GM21786 (cell line): ENCODE results near the gene SELPLG.
"Not testable (repeated sequence)": the region's sequence is repeated elsewhere in the genome, so short reads cannot be mapped to it uniquely, and the experiment has no call there.

Source experiments
- ATAC-seq: cut with Tn5 transposase; IDR thresholded peaks from one replicate; pipeline ENCODE4 v1.9.1; 2021; ENCODE audit not compliant: unreplicated experiment

SELPLG gene

DNA sequence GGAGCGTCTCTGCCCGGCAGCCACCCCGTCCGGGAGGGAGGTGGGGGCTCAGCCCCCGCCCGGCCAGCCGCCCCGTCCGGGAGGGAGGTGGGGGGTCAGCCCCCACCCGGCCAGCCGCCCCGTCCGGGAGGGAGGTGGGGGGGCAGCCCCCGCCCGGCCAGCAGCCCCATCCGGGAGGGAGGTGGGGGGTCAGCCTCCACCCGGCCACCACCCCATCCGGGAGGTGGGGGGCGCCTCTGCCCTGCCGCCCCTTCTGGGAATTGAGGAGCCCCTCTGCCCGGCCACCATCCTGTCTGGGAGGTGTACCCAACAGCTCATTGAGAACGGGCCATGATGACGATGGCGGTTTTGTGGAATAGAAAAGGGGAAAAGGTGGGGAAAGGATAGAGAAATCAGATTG lies 22.6 kb upstream of the SELPLG start:
- ATAC-seq = not testable (repeated sequence)

DNA sequence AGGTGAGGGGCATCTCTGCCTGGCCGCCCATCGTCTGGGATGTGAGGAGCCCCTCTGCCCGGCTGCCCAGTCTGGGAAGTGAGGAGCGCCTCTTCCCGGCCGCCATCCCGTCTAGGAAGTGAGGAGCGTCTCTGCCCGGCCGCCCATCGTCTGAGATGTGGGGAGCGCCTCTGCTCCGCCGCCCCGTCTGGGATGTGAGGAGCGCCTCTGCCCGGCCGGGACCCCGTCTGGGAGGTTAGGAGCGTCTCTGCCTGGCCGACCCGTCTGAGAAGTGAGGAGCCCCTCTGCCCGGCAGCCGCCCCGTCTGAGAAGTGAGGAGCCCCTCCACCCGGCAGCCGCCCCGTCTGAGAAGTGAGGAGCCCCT lies 22.1 kb upstream of the SELPLG start:
- ATAC-seq = not testable (repeated sequence)

- not testable (repeated sequence) for ATAC-seq
Measured at GRCh38 chr12:108654622-108655021, 20.9 kb upstream of the SELPLG start.

- ATAC-seq = no peak
Measured at GRCh38 chr12:108653922-108654321, 20.2 kb upstream of the SELPLG start.

DNA sequence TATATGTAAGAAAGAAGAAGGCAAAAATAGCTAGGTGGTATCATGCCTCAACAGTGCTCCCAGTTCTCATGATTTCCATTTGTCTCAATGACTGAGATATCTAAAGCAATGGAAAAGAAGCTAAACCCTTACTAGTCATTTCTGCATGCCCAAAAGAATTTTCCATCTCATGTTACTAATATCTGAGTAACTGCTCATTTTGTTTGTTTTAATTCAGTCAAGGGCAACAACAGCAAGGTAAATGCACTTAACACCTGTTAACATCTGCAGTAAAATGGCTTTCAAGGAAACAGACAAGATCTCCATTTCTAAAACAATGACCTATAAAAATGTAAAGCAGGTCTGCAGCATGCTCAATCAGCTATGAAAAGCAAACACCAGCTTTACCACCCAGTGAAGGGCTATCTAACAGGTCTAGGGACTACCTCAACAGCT lies 19.4 kb upstream of the SELPLG start:
- ATAC-seq = no peak

GRCh38 chr12:108650083-108650482 lies 16.4 kb upstream of the SELPLG start:
- no peak for ATAC-seq

DNA sequence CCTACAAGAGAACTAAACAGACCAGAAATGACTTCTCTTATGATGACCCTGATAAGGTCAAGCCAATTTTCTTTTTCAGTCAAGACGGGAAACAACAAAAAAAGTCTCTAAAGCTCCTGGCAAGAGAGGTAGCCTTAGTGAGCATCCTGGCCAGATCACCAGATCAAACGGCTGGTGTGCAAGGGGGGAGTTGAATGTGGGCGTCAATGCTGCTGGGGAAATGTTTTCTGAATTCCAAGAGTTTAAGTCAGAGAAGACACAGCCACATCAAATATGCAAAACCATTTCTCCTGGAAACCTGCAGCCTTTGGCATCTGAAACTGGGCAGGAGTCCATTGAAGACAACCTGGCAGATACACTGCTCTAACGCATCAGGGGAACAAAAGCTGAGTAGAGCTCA lies 16.0 kb upstream of the SELPLG start:
- ATAC-seq = no peak

DNA sequence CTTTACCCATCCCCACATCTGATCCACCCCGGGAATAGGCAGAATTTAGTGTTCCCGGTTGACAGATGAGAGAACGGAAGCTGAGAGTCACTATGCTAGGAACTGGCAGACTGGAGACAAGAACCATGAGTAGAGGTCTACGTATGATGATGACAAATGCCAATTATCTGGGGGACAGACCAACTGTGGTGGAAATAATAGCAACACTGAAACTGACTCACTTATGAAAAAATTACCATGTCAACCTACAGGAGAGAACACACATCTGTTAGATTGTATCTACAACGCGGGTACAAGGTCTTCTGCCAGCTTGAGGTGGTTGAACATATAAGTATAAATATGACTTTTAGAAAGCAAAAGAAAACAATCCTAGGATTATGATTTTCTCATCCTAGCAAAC lies 15.4 kb upstream of the SELPLG start:
- ATAC-seq = no peak

DNA sequence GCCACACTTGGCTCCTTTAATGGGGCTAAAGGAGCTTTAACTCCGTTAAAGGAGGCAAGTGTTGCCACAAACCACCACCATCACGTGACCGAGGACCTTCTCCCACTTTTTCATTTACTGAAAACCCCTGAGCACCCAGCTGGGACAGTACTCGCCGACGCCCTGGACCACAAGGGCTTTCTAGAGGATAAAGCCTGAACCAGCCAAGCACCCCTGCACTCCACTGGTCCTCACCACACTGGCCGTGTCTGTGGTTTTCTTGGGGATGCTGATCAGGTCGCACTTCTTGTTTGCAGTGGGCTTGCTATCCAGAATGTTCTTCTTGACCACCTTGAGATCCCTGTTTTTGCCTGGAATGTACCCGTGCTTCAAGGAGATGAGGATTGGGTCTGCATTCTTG lies 14.7 kb upstream of the SELPLG start:
- ATAC-seq = no peak

- ATAC-seq = no peak
Measured at GRCh38 chr12:108647585-108648287, 14.0 kb upstream of the SELPLG start.

GRCh38 chr12:108646600-108647579 lies 13.2 kb upstream of the SELPLG start:
- ATAC-seq = no peak

DNA sequence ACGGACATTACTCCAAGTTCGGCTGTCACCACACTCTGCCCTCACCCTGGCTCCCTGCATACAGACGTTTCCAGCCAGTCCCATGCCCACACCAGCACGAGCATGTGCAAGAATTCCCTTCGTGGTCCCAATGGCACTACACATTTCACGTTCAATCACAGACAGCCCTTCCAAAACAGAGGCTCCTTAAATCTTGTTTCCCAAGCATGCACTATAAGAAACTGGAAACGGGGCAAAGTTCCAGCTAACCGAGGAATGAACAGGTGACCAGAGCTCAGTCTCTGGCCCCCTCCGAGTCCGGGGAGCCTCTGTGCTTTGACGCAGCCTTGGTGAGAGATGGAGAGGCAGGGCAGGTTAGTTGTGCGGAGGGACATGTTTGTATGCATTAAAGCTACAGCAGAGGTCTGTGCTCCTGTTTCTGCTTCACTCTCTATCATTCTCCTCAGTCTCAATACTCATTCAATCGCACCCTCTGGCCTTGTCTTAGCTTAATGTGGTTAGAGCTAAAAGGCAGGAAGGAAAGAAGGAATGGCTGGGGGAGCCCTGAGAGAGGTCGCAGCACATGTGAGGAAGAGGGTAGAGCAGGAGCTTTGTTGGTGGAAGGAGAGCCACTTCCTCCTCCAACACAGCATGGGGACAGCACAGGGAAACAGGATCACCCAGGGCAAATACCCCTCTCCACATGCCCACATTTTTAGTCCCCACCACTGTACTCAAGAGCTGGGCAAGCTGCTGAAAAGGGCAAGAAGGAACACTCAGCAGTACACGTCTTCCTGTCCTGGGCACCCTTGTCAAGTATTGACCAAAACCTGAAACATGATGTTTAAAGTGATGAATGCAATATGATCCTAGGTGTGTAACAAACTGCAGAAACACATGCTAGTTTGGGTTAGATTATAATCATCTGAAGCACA lies 12.2 kb upstream of the SELPLG start:
- ATAC-seq = no peak

GRCh38 chr12:108644811-108645120 lies 11.1 kb upstream of the SELPLG start:
- no peak for ATAC-seq

GRCh38 chr12:108643941-108644810 lies 10.5 kb upstream of the SELPLG start:
- no peak for ATAC-seq

DNA sequence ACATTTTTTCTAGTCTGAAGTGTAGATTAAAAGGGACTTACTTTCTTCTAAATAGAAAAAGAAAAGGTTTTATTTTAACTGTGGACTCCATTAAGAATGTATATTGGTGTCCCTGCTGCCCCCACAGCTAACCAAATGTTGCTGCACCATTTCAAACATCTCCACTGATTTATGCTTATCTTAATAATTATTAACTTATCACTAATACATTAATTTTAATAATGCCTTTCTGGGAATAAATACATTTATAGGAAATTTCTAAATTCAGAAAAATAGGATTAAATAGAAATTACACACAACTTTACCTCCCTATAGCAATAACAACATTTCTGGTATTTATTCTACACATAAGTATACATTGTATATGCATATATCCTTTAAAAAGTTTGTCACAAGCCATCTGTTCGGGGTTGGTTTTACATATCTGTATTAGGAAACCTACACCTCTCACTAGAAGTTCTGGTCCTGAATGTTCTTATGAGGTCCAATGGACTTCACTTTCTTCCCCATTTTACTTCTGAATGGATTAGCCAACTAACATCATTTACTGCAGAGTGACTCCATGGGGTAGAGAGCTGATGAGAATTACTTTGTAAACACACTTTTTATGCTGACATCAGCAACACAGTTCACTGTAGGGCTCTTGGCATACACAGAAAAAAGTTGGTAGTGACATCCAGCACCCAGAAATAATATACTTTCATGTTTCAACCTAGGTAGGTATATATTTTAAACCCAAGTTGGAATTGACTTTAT lies 9.4 kb upstream of the SELPLG start:
- ATAC-seq = no peak

- no peak for ATAC-seq
Measured at GRCh38 chr12:108642269-108642870, 8.7 kb upstream of the SELPLG start.

DNA sequence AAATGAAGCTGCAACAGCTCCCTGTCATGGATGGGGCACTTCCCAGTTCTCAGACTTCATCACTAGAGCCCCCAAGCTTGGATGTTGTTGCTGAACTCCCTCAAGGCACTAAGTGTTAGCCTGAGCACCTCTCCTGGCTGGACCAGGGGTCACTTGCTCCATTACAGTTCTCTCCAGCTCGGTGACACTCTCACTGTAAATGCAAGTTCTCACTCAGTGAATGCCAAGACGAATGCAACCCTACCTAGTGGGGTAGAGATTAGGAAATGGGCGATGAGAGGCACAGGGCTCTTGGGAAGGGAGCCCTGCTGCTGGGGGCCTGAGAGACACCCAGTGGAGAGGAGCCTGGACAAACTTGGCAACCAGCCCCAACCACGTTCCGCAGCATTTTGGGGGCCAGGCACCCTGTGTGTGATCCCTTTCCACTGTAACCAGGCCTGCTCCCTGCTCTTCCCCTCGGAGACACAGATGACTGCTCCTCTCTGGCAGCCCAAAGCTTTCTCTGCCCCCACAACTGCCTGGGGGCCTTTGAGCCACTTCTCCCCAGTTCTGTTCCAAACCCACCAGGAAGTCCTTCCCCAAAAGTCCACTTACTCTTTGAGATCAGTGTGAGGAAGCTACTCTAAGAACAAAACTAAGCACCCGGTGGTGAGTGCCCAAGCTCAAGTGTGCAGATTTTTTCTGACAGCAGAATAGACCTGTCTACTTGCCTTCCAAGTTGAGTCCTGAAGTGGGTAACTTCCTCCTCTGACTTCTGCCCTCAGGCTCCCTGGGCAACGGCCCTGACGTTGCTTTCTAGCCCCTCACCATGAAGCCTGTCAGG lies 8.0 kb upstream of the SELPLG start:
- ATAC-seq = no peak

DNA sequence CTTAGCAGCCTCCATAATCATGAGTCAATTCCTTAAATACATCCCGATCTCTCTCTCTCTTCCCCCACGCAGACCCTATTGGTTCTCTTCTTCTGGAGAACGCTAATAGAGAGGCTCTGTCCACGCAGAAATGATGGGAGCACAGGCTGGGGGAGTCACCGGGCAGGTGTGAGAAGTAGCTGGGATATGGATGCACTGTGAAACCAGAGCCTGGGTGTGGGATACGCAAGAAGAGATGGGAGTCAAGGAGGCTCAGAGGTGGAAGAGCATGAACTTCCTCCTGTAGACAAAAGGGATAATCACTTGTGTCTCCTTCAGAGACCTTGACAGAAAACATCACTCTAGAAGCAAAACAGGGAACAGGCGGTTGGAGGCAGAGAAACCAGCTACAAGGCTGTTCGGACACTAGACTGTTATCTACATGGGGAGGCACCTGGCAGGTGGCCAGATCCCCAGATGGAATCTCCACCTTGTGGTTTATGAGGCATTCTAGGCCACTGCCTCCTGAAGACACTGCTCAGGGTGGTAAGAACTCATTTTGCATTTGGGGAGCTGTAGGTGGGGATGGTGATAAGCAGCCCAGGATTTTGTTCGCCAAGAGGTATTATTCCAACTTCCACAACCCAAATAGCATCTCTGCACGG lies 7.2 kb upstream of the SELPLG start:
- ATAC-seq = no peak
